SK-N-SH treated with all-trans-retinoic acid at 6 μM for 48 hours (cell line): ENCODE data around the gene AGBL5.

ENCODE experiments used
- ATAC-seq: fragments of 200-7000 bp; cut with Tn5 transposase; 3 replicates; pipeline ENCODE4 v1.9.1; 2020; ENCODE audit warnings: mild to moderate bottlenecking, moderate library complexity
- ARNTL ChIP-seq: fragments of 450-650 bp; formaldehyde crosslinking; IDR thresholded peaks from 2 replicates; pipeline ENCODE4 v1.5.0; 2020; ENCODE audit warnings: low read depth, mild to moderate bottlenecking, moderate library complexity, borderline replicate concordance
- BACH2 ChIP-seq: fragments of 250-450 bp; sonication (Bioruptor Pico); IDR thresholded peaks from 2 replicates; pipeline ENCODE4 v1.9.0; 2021; ENCODE audit warnings: mild to moderate bottlenecking, borderline replicate concordance
- CREB5 ChIP-seq: fragments of 250-450 bp; sonication (Bioruptor Pico); IDR thresholded peaks from 2 replicates; pipeline ENCODE4 v1.5.1; 2020; ENCODE audit warnings: low read depth, mild to moderate bottlenecking, moderate library complexity
- CSDC2 ChIP-seq: fragments of 250-450 bp; sonication (Bioruptor Pico); IDR thresholded peaks from 2 replicates; pipeline ENCODE4 v1.5.0; 2020; ENCODE audit warnings: mild to moderate bottlenecking, moderate library complexity
- CSRNP3 ChIP-seq: fragments of 250-450 bp; sonication (Bioruptor Pico); IDR thresholded peaks from 2 replicates; pipeline ENCODE4 v1.5.1; 2021; ENCODE audit warnings: mild to moderate bottlenecking, moderate library complexity
- ESRRG ChIP-seq: fragments of 250-450 bp; sonication (Bioruptor Pico); IDR thresholded peaks from 2 replicates; pipeline ENCODE4 v1.6.1; 2021; ENCODE audit warnings: mild to moderate bottlenecking
- GLIS3 ChIP-seq: fragments of 250-450 bp; sonication (Bioruptor Pico); IDR thresholded peaks from 2 replicates; pipeline ENCODE4 v1.5.0; 2020; ENCODE audit warnings: mild to moderate bottlenecking, moderate library complexity
- ISL1 ChIP-seq: fragments of 250-450 bp; sonication (Bioruptor Pico); IDR thresholded peaks from 2 replicates; pipeline ENCODE4 v2.1.2; 2022; ENCODE audit warnings: mild to moderate bottlenecking, moderate library complexity
- OSR1 ChIP-seq: fragments of 250-450 bp; sonication (Bioruptor Pico); IDR thresholded peaks from 2 replicates; pipeline ENCODE4 v1.8.0; 2022; ENCODE audit warnings: moderate library complexity, mild to moderate bottlenecking, inconsistent platforms
- PATZ1 ChIP-seq: fragments of 250-450 bp; sonication (Bioruptor Pico); IDR thresholded peaks from 2 replicates; pipeline ENCODE4 v1.8.0; 2020; ENCODE audit warnings: mild to moderate bottlenecking, moderate library complexity, borderline replicate concordance
- PPARA ChIP-seq: fragments of 250-450 bp; sonication (Bioruptor Pico); IDR thresholded peaks from 2 replicates; pipeline ENCODE4 v1.5.0; 2020; ENCODE audit warnings: mild to moderate bottlenecking, borderline replicate concordance
- RARB ChIP-seq: fragments of 250-450 bp; sonication (Bioruptor Pico); IDR thresholded peaks from 2 replicates; pipeline ENCODE4 v1.8.0; 2021; ENCODE audit warnings: mild to moderate bottlenecking, moderate library complexity
- SNAI2 ChIP-seq: fragments of 250-450 bp; sonication (Bioruptor Pico); IDR thresholded peaks from 2 replicates; pipeline ENCODE4 v1.5.0; 2020; ENCODE audit warnings: mild to moderate bottlenecking, moderate library complexity
- TCF4 ChIP-seq: fragments of 250-450 bp; sonication (Bioruptor Pico); IDR thresholded peaks from 2 replicates; pipeline ENCODE4 v1.8.0; 2021; ENCODE audit warnings: mild to moderate bottlenecking, moderate library complexity, borderline replicate concordance
- TOX ChIP-seq: fragments of 250-450 bp; sonication (Bioruptor Pico); IDR thresholded peaks from 2 replicates; pipeline ENCODE4 v1.8.0; 2021; ENCODE audit warnings: mild to moderate bottlenecking, moderate library complexity, borderline replicate concordance
- TSHZ2 ChIP-seq: fragments of 250-450 bp; sonication (Bioruptor Pico); IDR thresholded peaks from 2 replicates; pipeline ENCODE4 v1.5.0; 2020; ENCODE audit warnings: mild to moderate bottlenecking, moderate library complexity
- ZC3H10 ChIP-seq: fragments of 250-450 bp; sonication (Bioruptor Pico); IDR thresholded peaks from 2 replicates; pipeline ENCODE4 v1.5.1; 2021; ENCODE audit warnings: mild to moderate bottlenecking, moderate library complexity
- ZFP3 ChIP-seq: fragments of 250-450 bp; sonication (Bioruptor Pico); IDR thresholded peaks from 2 replicates; pipeline ENCODE4 v1.5.0; 2020; ENCODE audit warnings: mild to moderate bottlenecking, moderate library complexity
- ZFP30 ChIP-seq: fragments of 450-650 bp; formaldehyde crosslinking; IDR thresholded peaks from 2 replicates; pipeline ENCODE4 v1.5.0; 2022; ENCODE audit warnings: mild to moderate bottlenecking, moderate library complexity
- ZNF565 ChIP-seq: fragments of 450-650 bp; formaldehyde crosslinking; conservative IDR thresholded peaks from 2 replicates; pipeline ENCODE4 v1.5.0; 2020; ENCODE audit warnings: low read depth, mild to moderate bottlenecking, moderate library complexity
- TF ChIP-seq, protein P1 (sequence below): fragments of 250-450 bp; sonication (Bioruptor Pico); IDR thresholded peaks from 2 replicates; pipeline ENCODE4 v1.8.0; 2021; ENCODE audit warnings: low read depth, mild to moderate bottlenecking, moderate library complexity, borderline replicate concordance

Gene AGBL5

GRCh38 chr2:27001950-27002349 is 49.5 kb upstream of the AGBL5 start (continued):
- no peak for TF ChIP-seq PATZ1 (CRISPR knock-in tag)
- TF ChIP-seq PPARA (CRISPR knock-in tag) = no peak
- TF ChIP-seq ESRRG (CRISPR knock-in tag) = no peak

- TF ChIP-seq ZFP30 = no peak
- no peak for TF ChIP-seq ISL1 (CRISPR knock-in tag)
- no peak for TF ChIP-seq PATZ1 (CRISPR knock-in tag)
- TF ChIP-seq ZFP3 (CRISPR knock-in tag) = no peak
- TF ChIP-seq GLIS3 = no peak
- no peak for TF ChIP-seq ZNF565 (CRISPR knock-in tag)
- no peak for ATAC-seq
Observed at GRCh38 chr2:27003007-27003406, 48.5 kb upstream of the AGBL5 start.

DNA sequence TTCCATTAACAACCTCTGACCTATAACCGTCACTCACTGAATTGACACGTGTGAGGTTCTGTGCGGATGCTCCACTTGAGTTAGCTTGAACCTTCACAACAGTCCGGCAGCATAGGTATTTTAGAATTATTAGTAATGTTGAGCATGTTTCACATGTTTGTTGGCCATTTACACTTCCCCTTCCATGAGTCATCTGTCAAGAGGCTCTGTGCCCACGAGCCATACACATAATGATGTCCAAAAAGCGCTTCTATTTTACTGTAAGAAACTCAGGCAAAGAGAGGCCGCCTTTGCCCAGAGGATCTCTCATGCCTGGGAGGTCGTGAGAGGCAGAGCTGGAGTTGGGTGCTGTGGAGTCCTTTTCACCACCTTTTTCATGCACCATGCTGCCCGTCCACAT is 47.6 kb upstream of the AGBL5 start:
- peak; percentile 77 for ATAC-seq
- TF ChIP-seq CSRNP3 (no peak), SNAI2 (CRISPR knock-in tag) (no peak), OSR1 (CRISPR knock-in tag) (no peak), TSHZ2 (CRISPR knock-in tag) (no peak), BACH2 (CRISPR knock-in tag) (no peak), CSDC2 (CRISPR knock-in tag) (no peak), TOX (CRISPR knock-in tag) (no peak), ZNF565 (CRISPR knock-in tag) (no peak), ZFP30 (no peak), ARNTL (CRISPR knock-in tag) (no peak), ZC3H10 (CRISPR knock-in tag) (no peak), ESRRG (CRISPR knock-in tag) (no peak), PPARA (CRISPR knock-in tag) (no peak), TCF4 (no peak), CREB5 (no peak), ISL1 (CRISPR knock-in tag) (no peak), PATZ1 (CRISPR knock-in tag) (no peak), RARB (CRISPR knock-in tag) (no peak)
- TF ChIP-seq, protein P1, sequence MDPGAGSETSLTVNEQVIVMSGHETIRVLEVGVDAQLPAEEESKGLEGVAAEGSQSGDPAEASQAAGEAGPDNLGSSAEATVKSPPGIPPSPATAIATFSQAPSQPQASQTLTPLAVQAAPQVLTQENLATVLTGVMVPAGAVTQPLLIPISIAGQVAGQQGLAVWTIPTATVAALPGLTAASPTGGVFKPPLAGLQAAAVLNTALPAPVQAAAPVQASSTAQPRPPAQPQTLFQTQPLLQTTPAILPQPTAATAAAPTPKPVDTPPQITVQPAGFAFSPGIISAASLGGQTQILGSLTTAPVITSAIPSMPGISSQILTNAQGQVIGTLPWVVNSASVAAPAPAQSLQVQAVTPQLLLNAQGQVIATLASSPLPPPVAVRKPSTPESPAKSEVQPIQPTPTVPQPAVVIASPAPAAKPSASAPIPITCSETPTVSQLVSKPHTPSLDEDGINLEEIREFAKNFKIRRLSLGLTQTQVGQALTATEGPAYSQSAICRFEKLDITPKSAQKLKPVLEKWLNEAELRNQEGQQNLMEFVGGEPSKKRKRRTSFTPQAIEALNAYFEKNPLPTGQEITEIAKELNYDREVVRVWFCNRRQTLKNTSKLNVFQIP (CRISPR knock-in tag) = no peak
